ENCODE measurements around the gene FBXO44. TPM values are rescaled to one million over a fixed set of nuclear protein-coding genes. Genes with fewer than 3 reads are reported as not detected.

The FBXO44 gene
- total and polyA plus RNA-seq, 10 of the 15 experiments (the other 5 are each of a cell fraction or from before 2014, with no cell fraction given): 0.77 to 22.4 (median 8.2) TPM

GRCh38 chr1:11650331-11650991 is 4.2 kb upstream of the FBXO44 start (continued):
- TF ChIP-seq MYC (IDR thresholded peaks at IDR 0.05; ENCODE audit: insufficient read depth, insufficient read length, insufficient replicate concordance, low read length, severe bottlenecking) (no peak), CTCF (IDR thresholded peaks at IDR 0.05 in 2 of 3, conservative IDR thresholded peaks at IDR 0.05 in 1 of 3; ENCODE audit: control insufficient read depth in 2 of 3, extremely low read depth in 1 of 3, insufficient read depth in 1 of 3, low read depth in 3 of 3, low read length in 3 of 3) (peak; percentile 62 to 81 (median 75); a peak in 5 of 6 replicates), SMARCA5 (IDR thresholded peaks at IDR 0.05) (peak; percentile 95)

- ChIA-PET SMC1A (ENCODE audit: uncharacterized antibody, unreplicated experiment) (interaction anchor here (1.2 to 1.6 kb wide), 4 partner anchors 13 to 85 kb away, joined by 3 to 5 read pairs (median 4); partner anchors contain the start of genes AGTRAP and FBXO6), POLR2A (interaction anchor here (0.5 to 1.1 kb wide), 2 partner anchors 60 to 271 kb away, joined by 3 to 4 read pairs; no protein-coding TSS in a partner anchor), CTCF (interaction anchor here (1.0 to 3.2 kb wide), 17 partner anchors 13 to 613 kb away, joined by 3 to 36 read pairs (median 6); partner anchors contain the start of genes AGTRAP and FBXO6), RAD21 (ENCODE audit: unreplicated experiment) (interaction anchor here (0.9 to 3.3 kb wide), 8 partner anchors 13 to 97 kb away, joined by 3 to 25 read pairs (median 5); partner anchors contain the start of gene FBXO6)
- no peaks in the 10 kb centered on the region for H3K79me2 ChIP-seq (ENCODE audit: control insufficient read depth, insufficient read depth, low read length)
- DNase-seq (ENCODE audit: low read depth, low spot score) (no peak), FAIRE-seq (no peak), ATAC-seq (no peak)
- no peaks in the 10 kb centered on the region for H3K36me3 ChIP-seq (ENCODE audit: control insufficient read depth in 2 of 2, insufficient read depth in 2 of 2, low read length in 1 of 2)
- in situ Hi-C loops (cut with MboI) (no loop called here), intact Hi-C loops (cut with micrococcal nuclease; ENCODE audit: unreplicated experiment) (no loop called here)
- H2AFZ ChIP-seq (ENCODE audit: control insufficient read depth, low read depth, low read length): no peak overlapping the region
- H3K27ac ChIP-seq (ENCODE audit: control insufficient read depth, insufficient read depth): no peak overlapping the region
- no TSS peak for BruUV-seq (replicated peaks)
- peak overlapping the region; percentile 28; the same call in 1 of the 2 replicates for H3K4me2 ChIP-seq (ENCODE audit: control insufficient read depth, insufficient read depth)
- no peaks in the 10 kb centered on the region for H4K20me1 ChIP-seq (ENCODE audit: control insufficient read depth, insufficient read depth)
- no peak overlapping the region for H3K4me3 ChIP-seq
- no peak overlapping the region for H3K9ac ChIP-seq (ENCODE audit: control insufficient read depth, insufficient read depth, low read length)
- H3K9me3 ChIP-seq (replicated peaks; ENCODE audit: control insufficient read depth, insufficient read depth, low read length): no peaks in the 10 kb centered on the region
- H3K27me3 ChIP-seq (replicated peaks in 1 of 2; ENCODE audit: control insufficient read depth in 2 of 2, insufficient read depth in 2 of 2, low read length in 1 of 2): no peaks in the 10 kb centered on the region; a peak in 2 of 4 replicates
- peaks cover 5% of the 10 kb centered on the region for H3K4me1 ChIP-seq (ENCODE audit: control insufficient read depth, insufficient read depth, low read length)
- WGBS (ENCODE audit: insufficient coverage, insufficient replicate concordance, low lambda C conversion rate, missing lambda C conversion rate): 71% methylated on average over 4 of the region's 4 CpGs
- TF ChIP-seq SREBF1 (IDR thresholded peaks at IDR 0.05; ENCODE audit: low read length) (no peak), SPI1 (IDR thresholded peaks at IDR 0.05; ENCODE audit: borderline replicate concordance, insufficient read depth, low read depth, low read length) (no peak), ATF2 (IDR thresholded peaks at IDR 0.05; ENCODE audit: low read length) (no peak), KLF5 (IDR thresholded peaks at IDR 0.05; ENCODE audit: partially characterized antibody) (no peak), RUNX3 (IDR thresholded peaks at IDR 0.05; ENCODE audit: low read length) (no peak), POLR2AphosphoS2 (IDR thresholded peaks at IDR 0.05; ENCODE audit: low read depth, low read length) (no peak), SMARCA5 (IDR thresholded peaks at IDR 0.05) (no peak), NFYA (IDR thresholded peaks at IDR 0.05; ENCODE audit: borderline replicate concordance, low read depth, low read length) (no peak), IRF5 (IDR thresholded peaks at IDR 0.05; ENCODE audit: borderline replicate concordance) (no peak), BCL3 (IDR thresholded peaks at IDR 0.05; ENCODE audit: borderline replicate concordance, insufficient read depth, low read depth, low read length, poor library complexity, severe bottlenecking) (no peak), MYC (IDR thresholded peaks at IDR 0.05; ENCODE audit: insufficient read depth, insufficient read length, insufficient replicate concordance, low read length, severe bottlenecking) (no peak), LARP7 (IDR thresholded peaks at IDR 0.05) (no peak), YBX1 (IDR thresholded peaks at IDR 0.05) (no peak)
These were observed 3.7 kb upstream of the FBXO44 start for GRCh38 chr1:11651017-11651416.

Measured in GM12878 (cell line).